ENCODE data around the gene EDEM3. TPM values are rescaled to one million over a fixed set of nuclear protein-coding genes. Genes with fewer than 3 reads are reported as not detected.

Gene EDEM3
- polyA plus RNA-seq, 1 donor from 2014 or later = 49.5 TPM

DNA sequence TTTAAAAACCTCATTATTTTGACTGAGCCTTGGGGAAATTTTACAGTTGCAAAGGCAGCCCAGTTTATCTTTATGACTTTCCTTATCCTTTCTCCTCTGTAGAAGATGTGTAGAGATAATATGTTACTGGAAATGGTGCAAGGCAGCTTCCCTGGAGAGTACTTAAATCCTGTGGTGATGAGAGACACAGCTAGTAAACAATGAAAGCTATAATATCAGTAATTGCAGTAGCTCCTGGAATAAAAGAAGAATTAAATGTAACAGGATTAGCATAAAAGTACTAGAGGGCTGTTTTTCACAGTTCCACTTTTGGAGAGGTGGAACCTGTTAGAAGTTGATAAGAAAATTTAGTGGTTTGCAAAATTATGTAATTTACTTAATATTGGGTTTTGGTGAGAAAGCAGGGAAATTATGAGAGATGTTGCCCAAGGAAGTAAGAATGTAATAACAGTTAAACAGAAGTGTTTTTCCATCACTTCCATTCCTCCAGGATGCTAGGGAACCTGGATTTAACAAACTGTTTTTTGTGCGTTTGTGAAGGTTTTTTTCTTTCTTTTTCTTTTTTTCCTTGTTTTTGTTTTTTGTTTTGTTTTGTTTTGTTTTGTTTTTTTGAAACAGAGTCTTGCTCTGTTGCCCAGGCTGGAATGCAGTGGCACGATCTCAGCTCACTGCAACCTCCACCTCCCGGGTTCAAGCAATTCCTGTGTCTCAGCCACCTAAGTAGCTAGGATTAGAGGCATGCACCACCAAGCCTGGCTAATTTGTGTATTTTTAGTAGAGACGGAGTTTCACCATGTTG lies 15.7 kb upstream of the EDEM3 start:
- TF ChIP-seq POLR2AphosphoS5 (IDR thresholded peaks at IDR 0.05) = peak; percentile 17
- TF ChIP-seq EP300 (conservative IDR thresholded peaks at IDR 0.05; ENCODE audit: poor library complexity, severe bottlenecking) = no peak
- no peak overlapping the region for H3K4me3 ChIP-seq (ENCODE audit: low read length)

DNA sequence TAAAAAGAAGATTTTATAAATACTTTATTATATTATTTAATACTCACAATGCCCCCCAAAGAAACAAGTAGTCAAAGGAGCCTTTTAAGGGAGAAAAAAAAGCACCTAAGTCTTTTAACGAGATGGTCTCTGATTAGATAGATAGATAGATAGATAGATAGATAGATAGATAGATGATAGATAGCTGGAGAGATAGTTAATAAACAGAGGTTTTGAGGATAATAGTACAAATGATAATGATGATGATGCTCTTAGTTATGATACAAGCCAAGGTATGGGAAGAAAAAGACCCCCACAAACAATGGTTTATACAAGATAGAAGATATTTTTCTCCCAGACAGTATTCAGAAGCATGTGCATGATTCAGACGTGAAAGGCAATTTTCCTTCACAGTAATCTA lies 14.6 kb upstream of the EDEM3 start:
- H3K27ac ChIP-seq (ENCODE audit: low read length) = no peak overlapping the region
- no peaks in the 10 kb centered on the region for H3K36me3 ChIP-seq (ENCODE audit: insufficient read depth, low read length)
- no peak overlapping the region for H3K4me2 ChIP-seq (ENCODE audit: low read length)
- no peaks in the 10 kb centered on the region for H3K27me3 ChIP-seq (ENCODE audit: insufficient read depth, low read depth, low read length)
- TF ChIP-seq, protein P1, sequence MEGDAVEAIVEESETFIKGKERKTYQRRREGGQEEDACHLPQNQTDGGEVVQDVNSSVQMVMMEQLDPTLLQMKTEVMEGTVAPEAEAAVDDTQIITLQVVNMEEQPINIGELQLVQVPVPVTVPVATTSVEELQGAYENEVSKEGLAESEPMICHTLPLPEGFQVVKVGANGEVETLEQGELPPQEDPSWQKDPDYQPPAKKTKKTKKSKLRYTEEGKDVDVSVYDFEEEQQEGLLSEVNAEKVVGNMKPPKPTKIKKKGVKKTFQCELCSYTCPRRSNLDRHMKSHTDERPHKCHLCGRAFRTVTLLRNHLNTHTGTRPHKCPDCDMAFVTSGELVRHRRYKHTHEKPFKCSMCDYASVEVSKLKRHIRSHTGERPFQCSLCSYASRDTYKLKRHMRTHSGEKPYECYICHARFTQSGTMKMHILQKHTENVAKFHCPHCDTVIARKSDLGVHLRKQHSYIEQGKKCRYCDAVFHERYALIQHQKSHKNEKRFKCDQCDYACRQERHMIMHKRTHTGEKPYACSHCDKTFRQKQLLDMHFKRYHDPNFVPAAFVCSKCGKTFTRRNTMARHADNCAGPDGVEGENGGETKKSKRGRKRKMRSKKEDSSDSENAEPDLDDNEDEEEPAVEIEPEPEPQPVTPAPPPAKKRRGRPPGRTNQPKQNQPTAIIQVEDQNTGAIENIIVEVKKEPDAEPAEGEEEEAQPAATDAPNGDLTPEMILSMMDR (IDR thresholded peaks at IDR 0.05; ENCODE audit: poor library complexity, severe bottlenecking) = no peak
- TF ChIP-seq EZH2 (IDR thresholded peaks at IDR 0.05; ENCODE audit: borderline replicate concordance, insufficient read depth, low read length, poor library complexity, severe bottlenecking) = no peak
- TF ChIP-seq SMC3 (conservative IDR thresholded peaks at IDR 0.05; ENCODE audit: poor library complexity) = no peak
- no peak for TF ChIP-seq RAD21 (conservative IDR thresholded peaks at IDR 0.05)
- no peak for TF ChIP-seq POLR2AphosphoS5 (IDR thresholded peaks at IDR 0.05)
- H4K20me1 ChIP-seq (ENCODE audit: insufficient read depth) = no peaks in the 10 kb centered on the region
- no peaks in the 10 kb centered on the region for H3F3A ChIP-seq (ENCODE audit: insufficient read depth, low read length, poor library complexity, severe bottlenecking)
- no peaks in the 10 kb centered on the region for H3K9me3 ChIP-seq (ENCODE audit: low read length)
- H3K4me3 ChIP-seq (ENCODE audit: low read length) = no peak overlapping the region
- no peaks in the 10 kb centered on the region for H3K9me2 ChIP-seq (ENCODE audit: insufficient read depth, low read length)
- no peak overlapping the region for H2AFZ ChIP-seq (ENCODE audit: low read depth, low read length)
- H3K79me2 ChIP-seq (replicated peaks; ENCODE audit: insufficient read depth, low read length) = no peaks in the 10 kb centered on the region
- H3K9ac ChIP-seq (ENCODE audit: low read length) = no peak overlapping the region

More for the DNA sequence above, 15.7 kb upstream of the EDEM3 start:
- H3K27ac ChIP-seq (ENCODE audit: low read length) = no peak overlapping the region
- H3K9ac ChIP-seq (ENCODE audit: low read length) = no peak overlapping the region
- no peaks in the 10 kb centered on the region for H3K36me3 ChIP-seq (ENCODE audit: insufficient read depth, low read length)
- no peaks in the 10 kb centered on the region for H3K9me2 ChIP-seq (ENCODE audit: insufficient read depth, low read length)
- no peaks in the 10 kb centered on the region for H4K20me1 ChIP-seq (ENCODE audit: insufficient read depth)
- peak overlapping the region; percentile 26 for H3K4me2 ChIP-seq (ENCODE audit: low read length)
- H3F3A ChIP-seq (ENCODE audit: insufficient read depth, low read length, poor library complexity, severe bottlenecking) = no peaks in the 10 kb centered on the region
- no peaks in the 10 kb centered on the region for H3K79me2 ChIP-seq (replicated peaks; ENCODE audit: insufficient read depth, low read length)
- no peak overlapping the region for H2AFZ ChIP-seq (ENCODE audit: low read depth, low read length)
- H3K27me3 ChIP-seq (ENCODE audit: insufficient read depth, low read depth, low read length) = no peaks in the 10 kb centered on the region
- H3K9me3 ChIP-seq (ENCODE audit: low read length) = no peaks in the 10 kb centered on the region

DNA sequence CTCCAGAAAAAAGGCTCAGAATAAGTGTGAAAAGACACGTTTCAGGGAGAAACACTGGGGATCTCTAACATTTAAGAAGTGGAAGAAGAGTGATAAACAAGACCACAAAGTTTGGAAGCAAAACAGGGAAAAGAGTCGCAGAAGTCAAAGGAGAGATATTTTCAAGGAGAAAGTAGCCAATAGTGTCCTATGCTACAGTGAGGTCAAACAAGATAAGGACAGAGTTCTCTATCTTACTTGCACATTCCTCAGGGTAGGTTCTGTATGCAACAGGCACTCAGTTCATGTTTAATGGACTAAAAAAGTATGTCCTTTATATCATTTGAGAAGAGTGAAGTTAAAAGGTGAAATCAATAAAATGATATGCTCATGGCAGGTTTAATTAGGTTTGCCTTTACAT lies 13.8 kb upstream of the EDEM3 start:
- Histone ChIP-seq H4K20me1 (ENCODE audit: insufficient read depth) (no peaks in the 10 kb centered on the region), H3K36me3 (ENCODE audit: insufficient read depth, low read length) (no peaks in the 10 kb centered on the region), H3K27ac (ENCODE audit: low read length) (no peak overlapping the region), H3K79me2 (replicated peaks; ENCODE audit: insufficient read depth, low read length) (no peaks in the 10 kb centered on the region), H3K9me3 (ENCODE audit: low read length) (no peaks in the 10 kb centered on the region), H2AFZ (ENCODE audit: low read depth, low read length) (no peak overlapping the region), H3K27me3 (ENCODE audit: insufficient read depth, low read depth, low read length) (no peaks in the 10 kb centered on the region), H3F3A (ENCODE audit: insufficient read depth, low read length, poor library complexity, severe bottlenecking) (no peaks in the 10 kb centered on the region), H3K9me2 (ENCODE audit: insufficient read depth, low read length) (no peaks in the 10 kb centered on the region), H3K4me3 (ENCODE audit: low read length) (no peak overlapping the region), H3K4me2 (ENCODE audit: low read length) (no peak overlapping the region), H3K9ac (ENCODE audit: low read length) (no peak overlapping the region)
- TF ChIP-seq MXI1 (conservative IDR thresholded peaks at IDR 0.05; ENCODE audit: poor library complexity, severe bottlenecking) = no peak
- TF ChIP-seq, protein P2, sequence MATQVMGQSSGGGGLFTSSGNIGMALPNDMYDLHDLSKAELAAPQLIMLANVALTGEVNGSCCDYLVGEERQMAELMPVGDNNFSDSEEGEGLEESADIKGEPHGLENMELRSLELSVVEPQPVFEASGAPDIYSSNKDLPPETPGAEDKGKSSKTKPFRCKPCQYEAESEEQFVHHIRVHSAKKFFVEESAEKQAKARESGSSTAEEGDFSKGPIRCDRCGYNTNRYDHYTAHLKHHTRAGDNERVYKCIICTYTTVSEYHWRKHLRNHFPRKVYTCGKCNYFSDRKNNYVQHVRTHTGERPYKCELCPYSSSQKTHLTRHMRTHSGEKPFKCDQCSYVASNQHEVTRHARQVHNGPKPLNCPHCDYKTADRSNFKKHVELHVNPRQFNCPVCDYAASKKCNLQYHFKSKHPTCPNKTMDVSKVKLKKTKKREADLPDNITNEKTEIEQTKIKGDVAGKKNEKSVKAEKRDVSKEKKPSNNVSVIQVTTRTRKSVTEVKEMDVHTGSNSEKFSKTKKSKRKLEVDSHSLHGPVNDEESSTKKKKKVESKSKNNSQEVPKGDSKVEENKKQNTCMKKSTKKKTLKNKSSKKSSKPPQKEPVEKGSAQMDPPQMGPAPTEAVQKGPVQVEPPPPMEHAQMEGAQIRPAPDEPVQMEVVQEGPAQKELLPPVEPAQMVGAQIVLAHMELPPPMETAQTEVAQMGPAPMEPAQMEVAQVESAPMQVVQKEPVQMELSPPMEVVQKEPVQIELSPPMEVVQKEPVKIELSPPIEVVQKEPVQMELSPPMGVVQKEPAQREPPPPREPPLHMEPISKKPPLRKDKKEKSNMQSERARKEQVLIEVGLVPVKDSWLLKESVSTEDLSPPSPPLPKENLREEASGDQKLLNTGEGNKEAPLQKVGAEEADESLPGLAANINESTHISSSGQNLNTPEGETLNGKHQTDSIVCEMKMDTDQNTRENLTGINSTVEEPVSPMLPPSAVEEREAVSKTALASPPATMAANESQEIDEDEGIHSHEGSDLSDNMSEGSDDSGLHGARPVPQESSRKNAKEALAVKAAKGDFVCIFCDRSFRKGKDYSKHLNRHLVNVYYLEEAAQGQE (IDR thresholded peaks at IDR 0.05; ENCODE audit: borderline replicate concordance) = no peak
- TF ChIP-seq EZH2 (IDR thresholded peaks at IDR 0.05; ENCODE audit: borderline replicate concordance, insufficient read depth, low read length, poor library complexity, severe bottlenecking) = no peak
